Astrocyte (in vitro differentiated cells and primary cell): Measurements from ENCODE around the gene GLYATL1B.
"Not testable (repeated sequence)": the region's sequence is repeated elsewhere in the genome, so short reads cannot be mapped to it uniquely, and the experiment has no call there.

Experiments
- EZH2 ChIP-seq: IDR thresholded peaks from 2 replicates; pipeline ENCODE4 v1.6.1; 2012; ENCODE audit warnings: mild to moderate bottlenecking, low read length, inconsistent platforms; ENCODE audit not compliant: insufficient read depth
- TF ChIP-seq, protein P1 (sequence below): IDR thresholded peaks from 2 replicates; pipeline ENCODE4 v1.5.1; 2011; ENCODE audit warnings: low read depth, mild to moderate bottlenecking, inconsistent platforms, low read length, moderate library complexity; ENCODE audit not compliant: insufficient read depth

DNA sequence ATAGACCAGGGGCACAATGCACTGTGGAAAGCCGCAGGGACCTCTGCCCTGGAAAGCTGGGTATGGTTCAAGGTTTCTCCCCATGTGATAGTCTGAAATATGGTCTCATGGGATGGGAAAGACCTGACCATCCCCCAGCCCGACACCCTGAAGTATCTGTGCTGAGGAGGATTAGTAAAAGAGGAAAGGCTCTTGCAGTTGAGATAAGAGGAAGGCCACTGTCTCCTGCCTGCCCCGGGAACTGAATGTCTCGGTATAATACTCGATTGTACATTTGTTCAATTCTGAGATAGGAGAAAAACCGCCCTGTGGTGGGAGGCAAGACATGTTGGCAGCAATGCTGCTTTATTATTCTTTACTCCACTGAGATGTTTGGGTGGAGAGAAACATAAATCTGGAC is 50.4 kb downstream of the GLYATL1B start:
- TF ChIP-seq, protein P1, sequence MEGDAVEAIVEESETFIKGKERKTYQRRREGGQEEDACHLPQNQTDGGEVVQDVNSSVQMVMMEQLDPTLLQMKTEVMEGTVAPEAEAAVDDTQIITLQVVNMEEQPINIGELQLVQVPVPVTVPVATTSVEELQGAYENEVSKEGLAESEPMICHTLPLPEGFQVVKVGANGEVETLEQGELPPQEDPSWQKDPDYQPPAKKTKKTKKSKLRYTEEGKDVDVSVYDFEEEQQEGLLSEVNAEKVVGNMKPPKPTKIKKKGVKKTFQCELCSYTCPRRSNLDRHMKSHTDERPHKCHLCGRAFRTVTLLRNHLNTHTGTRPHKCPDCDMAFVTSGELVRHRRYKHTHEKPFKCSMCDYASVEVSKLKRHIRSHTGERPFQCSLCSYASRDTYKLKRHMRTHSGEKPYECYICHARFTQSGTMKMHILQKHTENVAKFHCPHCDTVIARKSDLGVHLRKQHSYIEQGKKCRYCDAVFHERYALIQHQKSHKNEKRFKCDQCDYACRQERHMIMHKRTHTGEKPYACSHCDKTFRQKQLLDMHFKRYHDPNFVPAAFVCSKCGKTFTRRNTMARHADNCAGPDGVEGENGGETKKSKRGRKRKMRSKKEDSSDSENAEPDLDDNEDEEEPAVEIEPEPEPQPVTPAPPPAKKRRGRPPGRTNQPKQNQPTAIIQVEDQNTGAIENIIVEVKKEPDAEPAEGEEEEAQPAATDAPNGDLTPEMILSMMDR, result not testable (repeated sequence)
- not testable (repeated sequence) for TF ChIP-seq EZH2
